Activated T-cell treated with anti-CD3 and anti-CD28 coated beads, Interleukin-2, amount 50 U/mL, for 4 hours (primary cell): Measurements from ENCODE around the gene ADARB1. TPM values are rescaled to one million over a fixed set of nuclear protein-coding genes. Genes with fewer than 3 reads are reported as not detected.

ENCODE experiments used
- ATAC-seq, 2 donors: fragments of 200-7000 bp; cut with Tn5 transposase; one replicate each; pipeline ENCODE4 v1.10.0; 2021
- DNase-seq: peaks from one replicate; pipeline ENCODE4 v3.0.0-alpha.2; 2020
- H3K27me3 Mint-ChIP-seq: one replicate; pipeline ENCODE4 v1.8.0; 2021; ENCODE audit warnings: low read depth, mixed read lengths
- H3K36me3 Mint-ChIP-seq: one replicate; pipeline ENCODE4 v1.8.0; 2022; ENCODE audit warnings: mixed read lengths; ENCODE audit not compliant: insufficient read depth
- H3K4me1 Mint-ChIP-seq: one replicate; pipeline ENCODE4 v1.8.0; 2021; ENCODE audit warnings: low read depth, mixed read lengths
- H3K4me3 Mint-ChIP-seq: one replicate; pipeline ENCODE4 v1.8.0; 2021; ENCODE audit warnings: mild to moderate bottlenecking, moderate library complexity, mixed read lengths
- H3K9me3 Mint-ChIP-seq: one replicate; pipeline ENCODE4 v1.8.0; 2021; ENCODE audit warnings: mixed read lengths
- total RNA-seq, 3 donors: library from RNA; stranded (reverse); gene quantifications; one replicate each; pipeline ENCODE4 v1.2.1, GENCODE V29; 2021

Gene ADARB1
- total RNA-seq, 3 donors from 2014 or later, result 28.1 to 32.9 (median 30.9) TPM

DNA sequence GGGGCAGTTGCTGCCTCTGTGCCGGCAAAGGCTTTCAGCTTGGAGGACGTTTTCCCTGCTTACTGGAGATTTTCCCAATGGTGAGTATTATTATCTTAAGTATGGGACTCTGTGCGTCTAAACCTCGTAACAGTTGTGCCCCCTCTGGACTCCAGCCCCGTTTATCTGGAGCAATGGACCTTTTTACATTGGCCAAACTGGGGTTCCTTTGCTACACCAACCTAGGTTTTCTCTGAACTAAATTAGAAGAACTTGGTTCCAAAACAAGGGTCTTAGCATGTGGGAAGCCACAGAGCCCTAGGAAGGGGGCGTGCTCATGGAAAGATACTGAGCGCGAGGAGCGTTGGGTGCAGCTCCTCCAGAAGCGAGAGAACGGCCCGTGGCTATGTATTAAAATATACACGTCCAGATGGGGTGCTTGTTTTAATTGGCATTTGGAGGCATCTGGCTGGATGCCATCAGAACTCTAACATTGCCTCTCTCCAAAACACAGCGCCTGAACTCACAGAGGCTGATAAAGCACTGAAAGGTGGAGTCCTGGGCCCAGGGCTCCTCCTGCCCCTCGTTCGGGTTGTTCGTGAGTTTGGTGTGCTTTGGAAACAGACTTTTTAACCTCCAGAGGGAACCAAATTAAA is 184.9 kb downstream of the ADARB1 start:
- Mint-ChIP-seq H3K4me1 (peaks cover 3% of the 10 kb centered on the region), H3K9me3 (no peaks in the 10 kb centered on the region), H3K36me3 (peaks cover 5% of the 10 kb centered on the region), H3K27me3 (peaks cover 13% of the 10 kb centered on the region), H3K4me3 (no peak overlapping the region)
- no peak for ATAC-seq
- no peak for DNase-seq

- no peaks in the 10 kb centered on the region for H3K9me3 Mint-ChIP-seq
- ATAC-seq (no peak), DNase-seq (no peak)
- no peak overlapping the region for H3K4me3 Mint-ChIP-seq
- peaks cover 4% of the 10 kb centered on the region for H3K27me3 Mint-ChIP-seq
- H3K4me1 Mint-ChIP-seq, result peaks cover 3% of the 10 kb centered on the region
- H3K36me3 Mint-ChIP-seq, result peaks cover 5% of the 10 kb centered on the region
Observed at GRCh38 chr21:45260191-45260825, 185.9 kb downstream of the ADARB1 start.

DNA sequence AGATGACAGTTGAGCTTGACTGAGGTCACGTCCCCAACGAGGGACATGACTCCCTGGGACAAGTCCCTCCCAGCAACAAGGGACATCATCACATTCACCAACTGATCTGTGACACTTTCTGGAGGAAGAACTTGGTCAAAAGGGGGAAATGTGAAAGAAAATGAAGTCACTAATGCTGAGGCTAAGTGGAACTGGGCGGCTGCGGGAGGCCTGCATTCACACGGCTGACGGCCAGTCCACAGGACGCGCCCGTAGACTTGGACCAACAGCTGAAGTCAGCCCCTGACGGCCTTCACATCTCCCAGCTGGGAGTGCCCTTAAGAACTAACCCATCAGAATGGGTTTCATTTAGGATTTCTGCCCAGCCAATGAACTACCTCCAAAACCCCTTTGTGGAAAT is 186.7 kb downstream of the ADARB1 start:
- no peak for ATAC-seq
- H3K36me3 Mint-ChIP-seq, result peaks cover 8% of the 10 kb centered on the region

DNA sequence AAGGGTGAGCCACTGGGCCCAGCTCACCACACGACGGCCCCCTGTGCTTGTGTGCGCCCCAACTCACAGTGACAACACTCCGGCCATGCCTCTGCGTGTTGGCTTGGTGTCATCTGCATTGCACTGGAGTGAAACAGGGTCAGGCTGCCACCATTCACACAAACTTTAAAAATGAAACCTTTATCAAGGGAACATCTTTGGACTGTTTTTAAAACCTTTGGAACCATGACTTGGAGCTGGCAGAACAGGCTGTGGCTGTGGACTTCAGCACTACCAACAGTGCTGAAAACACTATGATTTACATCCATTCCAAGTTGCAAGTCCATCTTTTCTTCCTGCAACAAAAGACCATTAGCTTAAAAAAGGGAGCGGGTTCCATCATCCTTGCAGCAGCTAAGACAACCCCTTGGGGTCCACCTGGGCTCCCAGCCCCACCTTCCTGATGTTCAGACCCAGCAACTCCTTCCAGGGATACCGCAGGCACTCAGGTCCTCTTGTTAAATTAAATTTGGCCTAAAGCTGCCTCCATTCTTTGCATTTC is 187.7 kb downstream of the ADARB1 start:
- no peak for DNase-seq
- peaks cover 16% of the 10 kb centered on the region for H3K4me1 Mint-ChIP-seq
- no peak for ATAC-seq

More for the DNA sequence above, 186.7 kb downstream of the ADARB1 start:
- no peak for DNase-seq
- no peak overlapping the region for H3K4me3 Mint-ChIP-seq
- H3K9me3 Mint-ChIP-seq, result no peaks in the 10 kb centered on the region
- peaks cover under 1% of the 10 kb centered on the region for H3K27me3 Mint-ChIP-seq
- peaks cover 6% of the 10 kb centered on the region for H3K4me1 Mint-ChIP-seq

DNA sequence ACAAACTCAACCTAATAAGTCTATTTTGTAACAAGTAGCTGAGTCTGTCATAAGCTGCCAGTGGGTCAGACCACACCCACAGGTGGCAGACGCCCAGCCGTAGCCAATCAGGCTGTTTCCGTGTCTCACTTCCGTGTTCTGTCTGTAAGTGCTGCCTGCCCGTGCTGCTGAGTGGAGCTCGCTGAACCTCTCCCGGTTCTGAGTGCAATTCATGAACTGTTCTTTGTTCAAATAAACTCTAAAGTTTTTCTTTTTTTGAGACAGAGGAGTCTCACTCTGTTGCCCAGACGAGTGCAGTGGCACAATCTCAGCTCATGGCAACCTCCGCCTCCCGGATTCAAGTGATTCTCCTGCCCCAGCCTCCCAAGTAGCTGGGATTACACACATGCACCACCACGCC is 188.2 kb downstream of the ADARB1 start:
- Mint-ChIP-seq H3K4me1 (peaks cover 18% of the 10 kb centered on the region), H3K9me3 (no peaks in the 10 kb centered on the region), H3K4me3 (no peak overlapping the region), H3K36me3 (peaks cover 14% of the 10 kb centered on the region), H3K27me3 (no peaks in the 10 kb centered on the region)
- no peak for DNase-seq
- ATAC-seq, result no peak

More for the DNA sequence above, 187.7 kb downstream of the ADARB1 start:
- Mint-ChIP-seq H3K27me3 (no peaks in the 10 kb centered on the region), H3K36me3 (peaks cover 10% of the 10 kb centered on the region), H3K4me3 (no peak overlapping the region), H3K9me3 (no peaks in the 10 kb centered on the region)

GRCh38 chr21:45263534-45263933 is 189.2 kb downstream of the ADARB1 start:
- DNase-seq (no peak), ATAC-seq (no peak)
- no peaks in the 10 kb centered on the region for H3K9me3 Mint-ChIP-seq
- H3K27me3 Mint-ChIP-seq, result no peaks in the 10 kb centered on the region
- H3K4me1 Mint-ChIP-seq, result peaks cover 18% of the 10 kb centered on the region
- peaks cover 18% of the 10 kb centered on the region for H3K36me3 Mint-ChIP-seq
- H3K4me3 Mint-ChIP-seq, result no peak overlapping the region

GRCh38 chr21:45264146-45264911 is 189.9 kb downstream of the ADARB1 start:
- Mint-ChIP-seq H3K9me3 (no peaks in the 10 kb centered on the region), H3K4me1 (peaks cover 18% of the 10 kb centered on the region), H3K27me3 (no peaks in the 10 kb centered on the region), H3K36me3 (peaks cover 18% of the 10 kb centered on the region), H3K4me3 (no peak overlapping the region)
- DNase-seq, result peak; percentile 3
- ATAC-seq, result no peak

GRCh38 chr21:45264912-45265515 is 190.6 kb downstream of the ADARB1 start:
- DNase-seq (peak; percentile 3), ATAC-seq (no peak)
- no peak overlapping the region for H3K4me3 Mint-ChIP-seq
- peaks cover 18% of the 10 kb centered on the region for H3K4me1 Mint-ChIP-seq
- H3K27me3 Mint-ChIP-seq, result no peaks in the 10 kb centered on the region
- H3K36me3 Mint-ChIP-seq, result peaks cover 18% of the 10 kb centered on the region
- no peaks in the 10 kb centered on the region for H3K9me3 Mint-ChIP-seq

DNA sequence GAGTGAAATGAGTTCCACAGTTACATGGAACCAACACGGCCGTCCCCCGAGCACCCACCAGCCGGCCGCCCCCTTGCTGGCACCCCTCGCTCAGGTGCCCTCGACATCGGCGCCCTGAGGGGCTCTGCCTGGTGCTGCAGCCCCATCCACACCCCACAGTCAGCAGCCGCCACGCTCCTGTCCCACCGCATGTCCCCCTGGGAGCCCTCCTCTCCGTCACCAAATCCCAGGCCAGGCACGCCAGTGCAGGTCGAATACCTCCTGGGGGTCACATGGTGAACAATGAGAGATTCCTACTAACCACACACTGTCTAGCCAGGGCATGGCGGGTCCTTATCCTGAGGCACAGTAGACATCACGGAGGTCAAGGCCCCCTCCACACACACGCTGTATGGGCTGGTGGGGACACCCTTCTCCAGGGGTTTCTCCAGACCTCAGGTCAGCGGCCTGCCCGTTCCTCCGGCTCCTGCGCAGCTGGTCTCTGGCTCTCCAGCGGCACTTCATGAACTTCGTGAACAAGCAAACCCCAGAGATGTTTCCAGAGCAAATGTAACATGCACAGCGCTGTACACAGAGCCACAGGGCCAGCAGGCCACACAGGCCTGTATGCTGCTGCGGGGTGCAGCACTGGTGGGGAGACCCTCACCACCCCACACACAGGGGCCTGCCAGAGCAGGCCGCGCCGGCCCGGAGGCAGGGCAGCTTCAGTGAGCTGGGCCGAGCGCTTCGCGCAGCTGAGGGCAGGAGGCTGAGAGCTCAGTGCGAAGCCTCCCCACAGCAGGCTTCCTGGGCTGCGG is 191.5 kb downstream of the ADARB1 start:
- peaks cover 3% of the 10 kb centered on the region for H3K9me3 Mint-ChIP-seq
- DNase-seq (no peak), ATAC-seq (no peak)
- H3K36me3 Mint-ChIP-seq, result peaks cover 18% of the 10 kb centered on the region
- H3K4me1 Mint-ChIP-seq, result peaks cover 18% of the 10 kb centered on the region
- H3K4me3 Mint-ChIP-seq, result no peak overlapping the region
- H3K27me3 Mint-ChIP-seq, result no peaks in the 10 kb centered on the region

- Mint-ChIP-seq H3K36me3 (peaks cover 18% of the 10 kb centered on the region), H3K4me1 (peaks cover 18% of the 10 kb centered on the region), H3K9me3 (peaks cover 6% of the 10 kb centered on the region), H3K4me3 (no peak overlapping the region), H3K27me3 (no peaks in the 10 kb centered on the region)
- ATAC-seq (peak; percentile 89 to 96), DNase-seq (no peak)
Observed at GRCh38 chr21:45266518-45267389, 192.4 kb downstream of the ADARB1 start.

DNA sequence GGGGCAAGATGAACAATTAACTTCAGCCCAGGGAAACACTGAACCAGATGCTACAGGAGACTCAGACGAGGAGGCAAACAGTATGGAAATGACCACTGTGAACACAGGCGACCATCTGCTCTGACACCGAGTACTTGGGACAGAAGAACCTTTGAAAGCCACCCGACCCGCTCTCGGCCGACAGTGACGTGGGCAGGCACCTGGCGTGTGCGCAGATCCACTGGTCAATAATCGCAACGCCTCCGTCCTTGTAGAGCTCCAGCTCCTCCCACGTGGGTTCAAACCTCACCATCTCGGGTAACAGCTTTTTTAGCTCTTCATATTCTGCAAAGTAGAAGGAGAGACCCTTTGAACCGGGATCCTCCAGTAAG is 193.0 kb downstream of the ADARB1 start:
- Mint-ChIP-seq H3K27me3 (no peaks in the 10 kb centered on the region), H3K4me1 (peaks cover 18% of the 10 kb centered on the region), H3K36me3 (peaks cover 18% of the 10 kb centered on the region), H3K4me3 (no peak overlapping the region), H3K9me3 (peaks cover 6% of the 10 kb centered on the region)
- DNase-seq, result no peak
- no peak for ATAC-seq

- Mint-ChIP-seq H3K36me3 (peaks cover 13% of the 10 kb centered on the region), H3K9me3 (peaks cover 6% of the 10 kb centered on the region), H3K4me3 (no peak overlapping the region), H3K27me3 (no peaks in the 10 kb centered on the region), H3K4me1 (peaks cover 18% of the 10 kb centered on the region)
- ATAC-seq (no peak), DNase-seq (no peak)
Observed at GRCh38 chr21:45269861-45270260, 195.5 kb downstream of the ADARB1 start.

DNA sequence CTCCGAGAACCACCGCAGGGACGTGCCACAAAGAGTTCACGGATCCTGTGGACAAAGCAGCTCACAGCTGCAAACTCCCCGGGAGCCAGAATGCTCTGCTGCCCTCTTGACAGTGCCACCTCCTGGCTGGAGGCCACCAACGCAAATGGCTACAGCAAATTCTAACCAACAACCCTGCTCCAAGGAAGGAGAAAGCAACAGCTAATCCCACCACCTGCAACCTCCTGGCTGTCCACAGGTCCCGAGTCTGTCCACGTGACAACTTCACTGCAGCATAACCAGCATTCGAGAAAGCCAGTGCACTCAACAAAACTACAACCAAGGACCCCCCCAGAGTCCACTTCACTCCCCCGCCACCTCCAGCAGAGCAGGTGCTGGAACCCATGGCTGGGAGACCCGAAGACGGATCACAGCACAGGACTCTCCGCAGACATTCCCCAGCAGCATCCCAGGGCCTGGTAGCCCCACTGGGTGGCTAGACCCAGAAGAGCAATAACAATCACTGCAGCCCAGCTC is 196.0 kb downstream of the ADARB1 start:
- H3K27me3 Mint-ChIP-seq, result no peaks in the 10 kb centered on the region
- ATAC-seq, result no peak
- peaks cover 18% of the 10 kb centered on the region for H3K4me1 Mint-ChIP-seq
- peaks cover 6% of the 10 kb centered on the region for H3K9me3 Mint-ChIP-seq
- H3K36me3 Mint-ChIP-seq, result peaks cover 13% of the 10 kb centered on the region
- no peak overlapping the region for H3K4me3 Mint-ChIP-seq
- DNase-seq, result peak; percentile 1
